Subcutaneous adipose tissue (tissue), 4 donors: ENCODE results near the gene SSH2. TPM values are rescaled to one million over a fixed set of nuclear protein-coding genes. Genes with fewer than 3 reads are reported as not detected.

ENCODE experiments used
- total RNA-seq, 4 donors: library from RNA; depleted of rRNA; stranded (reverse); fragments of >200 nt; gene quantifications; one replicate each; pipeline ENCODE4 v1.1.0, GENCODE V29; 2016
- TF ChIP-seq, protein P1 (sequence below): fragments of 450-650 bp; IDR thresholded peaks from one replicate; pipeline ENCODE4 v1.5.1; 2016; ENCODE audit warnings: low read depth, mild to moderate bottlenecking, control low read depth, antibody characterized with exemption, moderate library complexity

Gene SSH2
- total RNA-seq, 4 donors from 2014 or later: 51.8 to 70.6 (median 61.4) TPM

- TF ChIP-seq, protein P1, sequence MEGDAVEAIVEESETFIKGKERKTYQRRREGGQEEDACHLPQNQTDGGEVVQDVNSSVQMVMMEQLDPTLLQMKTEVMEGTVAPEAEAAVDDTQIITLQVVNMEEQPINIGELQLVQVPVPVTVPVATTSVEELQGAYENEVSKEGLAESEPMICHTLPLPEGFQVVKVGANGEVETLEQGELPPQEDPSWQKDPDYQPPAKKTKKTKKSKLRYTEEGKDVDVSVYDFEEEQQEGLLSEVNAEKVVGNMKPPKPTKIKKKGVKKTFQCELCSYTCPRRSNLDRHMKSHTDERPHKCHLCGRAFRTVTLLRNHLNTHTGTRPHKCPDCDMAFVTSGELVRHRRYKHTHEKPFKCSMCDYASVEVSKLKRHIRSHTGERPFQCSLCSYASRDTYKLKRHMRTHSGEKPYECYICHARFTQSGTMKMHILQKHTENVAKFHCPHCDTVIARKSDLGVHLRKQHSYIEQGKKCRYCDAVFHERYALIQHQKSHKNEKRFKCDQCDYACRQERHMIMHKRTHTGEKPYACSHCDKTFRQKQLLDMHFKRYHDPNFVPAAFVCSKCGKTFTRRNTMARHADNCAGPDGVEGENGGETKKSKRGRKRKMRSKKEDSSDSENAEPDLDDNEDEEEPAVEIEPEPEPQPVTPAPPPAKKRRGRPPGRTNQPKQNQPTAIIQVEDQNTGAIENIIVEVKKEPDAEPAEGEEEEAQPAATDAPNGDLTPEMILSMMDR: no peak
Measured at GRCh38 chr17:29624586-29624985, 305.4 kb downstream of the SSH2 start.

DNA sequence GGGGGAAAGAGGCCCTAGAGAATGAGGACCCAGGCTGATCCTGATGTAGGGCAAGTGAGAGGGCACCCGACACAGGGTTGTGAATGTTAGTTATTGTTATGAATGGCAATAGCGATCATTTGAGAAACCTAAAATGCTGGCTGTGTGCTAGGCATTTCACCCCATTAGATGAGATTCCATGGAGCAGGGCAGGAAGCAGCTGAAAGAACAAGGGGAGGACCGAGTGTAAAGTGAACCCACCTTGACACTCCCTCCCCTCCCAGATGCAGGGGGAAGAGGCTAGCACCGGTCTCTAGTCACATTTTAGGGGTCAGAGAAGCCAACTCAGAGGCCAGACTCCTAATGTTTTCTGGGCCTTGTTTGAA, 306.8 kb downstream of the SSH2 start:
- TF ChIP-seq, protein P1: no peak

DNA sequence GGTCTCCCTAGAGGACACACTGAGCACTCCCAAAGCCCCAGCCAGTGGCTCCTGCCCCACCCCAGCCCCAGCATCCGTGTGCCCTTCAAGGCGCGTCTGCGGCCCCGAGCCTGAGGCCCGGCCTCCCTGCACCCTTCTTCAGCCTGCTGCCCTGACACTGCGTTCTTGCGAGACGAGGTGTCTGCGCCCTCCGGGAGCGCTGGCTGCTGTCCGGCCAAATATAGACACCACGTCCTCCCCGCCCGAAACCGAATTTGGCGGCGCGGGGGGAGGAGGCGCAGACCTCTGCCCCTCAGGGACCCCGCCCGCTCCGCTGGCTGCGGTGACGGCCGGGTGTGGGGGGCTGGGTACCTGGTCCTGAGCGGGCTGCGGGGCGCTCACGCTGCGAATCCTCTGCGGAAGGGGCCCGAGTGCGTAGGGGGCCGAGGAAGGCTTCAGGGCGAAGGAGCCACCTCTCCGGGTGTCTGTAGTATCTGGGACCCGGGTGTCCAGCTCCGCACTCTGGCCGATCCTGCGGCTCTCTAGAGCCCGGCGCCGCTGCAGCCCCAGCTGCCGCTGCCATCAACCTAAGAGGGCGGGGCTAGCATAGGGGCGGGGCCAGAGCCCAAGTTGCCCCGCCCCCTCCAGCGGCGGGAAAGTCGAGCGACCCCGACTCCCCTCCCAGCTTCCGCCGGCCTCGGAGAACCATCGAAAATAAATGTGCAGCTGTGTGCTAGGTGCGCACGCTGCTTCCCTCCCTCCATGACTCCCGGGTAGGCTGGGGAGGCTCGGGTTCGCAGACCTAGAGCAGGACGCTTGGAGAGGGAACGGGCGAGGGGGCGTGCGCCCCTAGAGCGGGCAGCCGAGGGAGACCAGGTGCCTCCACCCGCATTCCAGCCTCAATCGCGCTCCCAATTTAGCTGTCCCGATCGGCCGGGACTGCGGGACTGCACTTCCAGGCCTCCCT, 307.4 kb downstream of the SSH2 start, which contains the start of gene CORO6:
CORO6 (minus strand) TSS at position 576 of the 946 bp plus-strand sequence. CDS start 1,491 bp downstream, outside the sequence.
- TF ChIP-seq, protein P1: no peak

GRCh38 chr17:29621751-29622194, 308.3 kb downstream of the SSH2 start:
- TF ChIP-seq, protein P1: no peak

- TF ChIP-seq, protein P1: no peak
Measured at GRCh38 chr17:29620779-29621500, 309.1 kb downstream of the SSH2 start.

DNA sequence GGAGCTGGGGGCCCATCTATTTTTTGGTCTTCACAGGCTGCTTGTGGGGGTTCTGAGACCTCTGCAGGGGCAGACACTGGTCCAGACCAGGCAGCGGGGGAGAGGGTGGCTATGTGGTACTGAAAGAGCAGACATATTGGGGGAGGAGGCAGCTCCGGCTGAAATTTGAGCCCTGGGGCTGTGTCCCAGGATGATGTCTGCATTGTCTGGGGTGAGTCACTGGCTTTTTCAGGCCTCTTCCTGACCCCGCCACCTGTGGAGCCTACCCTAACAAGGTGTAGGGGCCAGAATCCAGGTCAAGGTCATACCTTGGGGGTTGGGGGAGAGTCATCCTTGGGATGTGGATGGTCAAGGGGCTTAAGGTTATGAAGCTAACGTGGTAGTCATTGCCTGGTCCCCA, 309.8 kb downstream of the SSH2 start:
- TF ChIP-seq, protein P1: no peak

GRCh38 chr17:29619251-29619650, 310.8 kb downstream of the SSH2 start:
- TF ChIP-seq, protein P1: no peak
